HG02678 (cell line): ENCODE measurements around the gene C2orf80.
"Not testable (repeated sequence)": the region's sequence is repeated elsewhere in the genome, so short reads cannot be mapped to it uniquely, and the experiment has no call there.

Experiments used
- ATAC-seq: cut with Tn5 transposase; IDR thresholded peaks from one replicate; pipeline ENCODE4 v1.9.1; 2021; ENCODE audit warnings: mild to moderate bottlenecking, moderate library complexity; ENCODE audit not compliant: unreplicated experiment

C2orf80 gene

GRCh38 chr2:208189810-208190503, at the start of gene C2orf80:
C2orf80 (minus strand) TSS chr2:208190030; CDS start chr2:208186986, 3,044 bp downstream.
- ATAC-seq = no peak

GRCh38 chr2:208235860-208236259, 46.0 kb upstream of the C2orf80 start:
- ATAC-seq = no peak

- no peak for ATAC-seq
Observed at GRCh38 chr2:208234786-208235185, 45.0 kb upstream of the C2orf80 start.

- no peak for ATAC-seq
Observed at GRCh38 chr2:208228476-208228875, 38.6 kb upstream of the C2orf80 start.

- ATAC-seq = no peak
Observed at GRCh38 chr2:208227581-208228232, 37.9 kb upstream of the C2orf80 start.

- no peak for ATAC-seq
Observed at GRCh38 chr2:208224802-208225201, 35.0 kb upstream of the C2orf80 start.

GRCh38 chr2:208222351-208222750, 32.5 kb upstream of the C2orf80 start:
- ATAC-seq = no peak

GRCh38 chr2:208221873-208222272, 32.0 kb upstream of the C2orf80 start:
- ATAC-seq = not testable (repeated sequence)

GRCh38 chr2:208210688-208211451, 21.0 kb upstream of the C2orf80 start:
- ATAC-seq = no peak

GRCh38 chr2:208208335-208209085, 18.7 kb upstream of the C2orf80 start:
- no peak for ATAC-seq

- ATAC-seq = no peak
Observed at GRCh38 chr2:208207769-208208168, 17.9 kb upstream of the C2orf80 start.

GRCh38 chr2:208204166-208204565, 14.3 kb upstream of the C2orf80 start:
- ATAC-seq = no peak

GRCh38 chr2:208195531-208195930, 5.7 kb upstream of the C2orf80 start:
- no peak for ATAC-seq

- ATAC-seq = no peak
Observed at GRCh38 chr2:208192611-208193236, 2.9 kb upstream of the C2orf80 start.

GRCh38 chr2:208189069-208189809, 591 bp downstream of the C2orf80 start:
- ATAC-seq = no peak

GRCh38 chr2:208186893-208187292, 2.9 kb downstream of the C2orf80 start:
- ATAC-seq = no peak

GRCh38 chr2:208186465-208186864, 3.4 kb downstream of the C2orf80 start:
- no peak for ATAC-seq

GRCh38 chr2:208183972-208184705, 5.7 kb downstream of the C2orf80 start:
- no peak for ATAC-seq

GRCh38 chr2:208183526-208183925, 6.3 kb downstream of the C2orf80 start:
- no peak for ATAC-seq
